Right atrium auricular region (tissue), 2 donors: ENCODE results near the gene PRRC2B. TPM values are rescaled to one million over a fixed set of nuclear protein-coding genes. Genes with fewer than 3 reads are reported as not detected.

ENCODE experiments used
- DNase-seq: peaks from one replicate; pipeline ENCODE4 v3.0.0-alpha.2; 2019; ENCODE audit warnings: low spot score
- H3K27ac ChIP-seq, 2 donors: fragments of 200-600 bp; sonication (generic); 1 replicate in 1 of 2; 2 replicates in 1 of 2; pipeline ENCODE4 v1.5.1; 2016 to 2019
- H3K27me3 ChIP-seq, 2 donors: fragments of 200-600 bp; sonication (generic); one replicate each; pipeline versions ENCODE4 v1.5.1 to v1.6.0; 2017 to 2019
- H3K36me3 ChIP-seq: fragments of 200-600 bp; sonication (generic); one replicate; pipeline ENCODE4 v1.5.1; 2016
- H3K4me1 ChIP-seq, 2 donors: fragments of 200-600 bp; sonication (generic); one replicate each; pipeline versions ENCODE4 v1.5.1 to v1.6.0; 2017 to 2019
- H3K4me3 ChIP-seq, 2 donors: fragments of 200-600 bp; sonication (generic); 1 replicate in 1 of 2; 2 replicates in 1 of 2; pipeline ENCODE4 v1.5.1; 2017 to 2019; ENCODE audit warnings: mild to moderate bottlenecking in 1 of 2, moderate library complexity in 1 of 2
- H3K9me3 ChIP-seq, 2 donors: fragments of 200-600 bp; sonication (generic); one replicate each; pipeline ENCODE4 v1.5.1; 2019
- CTCF ChIP-seq, 2 donors: fragments of 200-600 bp; sonication (generic); IDR thresholded peaks; one replicate each; pipeline ENCODE4 v1.5.1; 2019; ENCODE audit warnings: antibody characterized with exemption in 2 of 2
- total RNA-seq, 2 donors: library from RNA; depleted of rRNA; stranded (reverse); fragments of >200 nt; gene quantifications; one replicate each; pipeline ENCODE4 v1.1.0, GENCODE V29; 2016

Gene PRRC2B
- total RNA-seq, 2 donors from 2014 or later: 76.7 to 120 TPM

- Histone ChIP-seq H3K27ac (no peak overlapping the region), H3K4me3 (no peak overlapping the region), H3K4me1 (peaks cover 0 to 15% of the 10 kb centered on the region in 2 donors), H3K27me3 (no peaks in the 10 kb centered on the region), H3K9me3 (no peaks in the 10 kb centered on the region), H3K36me3 (peaks cover 87% of the 10 kb centered on the region)
- no peak for DNase-seq
- no peak for TF ChIP-seq CTCF (IDR thresholded peaks at IDR 0.05)
Measured at GRCh38 chr9:131522257-131523085, 128.6 kb downstream of the PRRC2B start.

GRCh38 chr9:131523086-131523388 is 129.2 kb downstream of the PRRC2B start:
- TF ChIP-seq CTCF (IDR thresholded peaks at IDR 0.05): no peak
- Histone ChIP-seq H3K4me3 (no peak overlapping the region), H3K27ac (no peak overlapping the region), H3K4me1 (peaks cover 0 to 9% of the 10 kb centered on the region in 2 donors), H3K27me3 (no peaks in the 10 kb centered on the region), H3K9me3 (no peaks in the 10 kb centered on the region), H3K36me3 (peaks cover 93% of the 10 kb centered on the region)
- no peak for DNase-seq

DNA sequence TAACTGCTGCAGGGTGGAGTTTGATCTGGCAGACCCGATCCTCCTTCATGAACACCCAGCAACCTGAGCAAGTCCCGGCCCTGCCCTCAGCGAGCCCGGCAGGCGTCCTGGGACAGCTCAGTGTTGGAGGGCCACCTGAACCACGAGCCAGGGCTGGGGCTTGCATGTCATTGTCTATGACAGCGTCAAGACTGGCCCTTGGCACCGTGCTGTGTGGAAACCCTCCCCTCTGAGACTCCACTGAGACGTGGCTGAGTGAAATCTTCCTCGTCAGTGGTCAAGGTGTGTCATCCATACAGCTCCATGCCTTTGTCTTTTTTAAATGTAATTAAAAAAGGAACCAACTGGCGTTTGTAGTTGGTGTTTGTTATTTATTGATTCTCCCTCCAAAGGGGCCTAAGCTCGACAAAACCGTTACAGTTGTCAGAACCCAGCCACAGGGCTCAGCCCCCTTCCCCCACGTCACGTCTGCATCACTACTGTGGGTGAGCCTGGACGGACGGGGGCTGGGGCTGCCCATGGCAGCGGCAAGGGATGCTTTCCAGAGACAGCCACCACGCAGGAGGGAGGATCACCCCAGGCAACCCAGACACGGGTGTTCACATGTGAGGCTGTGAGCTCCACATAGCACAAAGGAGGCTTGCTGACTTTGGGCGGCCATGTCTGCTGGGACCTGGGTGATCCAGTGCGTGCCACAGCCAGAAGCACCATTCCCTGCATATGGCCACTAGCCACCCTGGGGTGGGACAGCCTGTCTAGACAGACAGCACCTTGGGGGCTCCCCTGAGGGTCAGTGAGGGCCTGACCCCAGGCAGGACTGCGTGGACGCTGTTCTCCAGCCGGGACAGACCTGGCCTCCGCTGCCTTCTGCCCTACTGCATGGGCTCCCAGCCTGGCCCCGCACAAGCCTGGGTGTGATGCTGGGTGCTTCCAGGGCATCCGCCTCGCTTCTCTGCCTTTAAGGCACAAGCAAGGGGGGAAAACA is 129.9 kb downstream of the PRRC2B start:
- no peaks in the 10 kb centered on the region for H3K9me3 ChIP-seq
- DNase-seq: no peak
- no peak for TF ChIP-seq CTCF (IDR thresholded peaks at IDR 0.05)
- no peaks in the 10 kb centered on the region for H3K27me3 ChIP-seq
- no peak overlapping the region for H3K4me3 ChIP-seq
- H3K4me1 ChIP-seq: peaks cover 0 to 4% of the 10 kb centered on the region in 2 donors
- H3K27ac ChIP-seq: no peak overlapping the region
- H3K36me3 ChIP-seq: peaks cover 95% of the 10 kb centered on the region

- no peak for DNase-seq
- no peaks in the 10 kb centered on the region for H3K9me3 ChIP-seq
- H3K27me3 ChIP-seq: no peaks in the 10 kb centered on the region
- H3K4me1 ChIP-seq: peaks cover 0 to 9% of the 10 kb centered on the region in 2 donors
- no peak for TF ChIP-seq CTCF (IDR thresholded peaks at IDR 0.05)
- H3K36me3 ChIP-seq: peaks cover 95% of the 10 kb centered on the region
- no peak overlapping the region for H3K27ac ChIP-seq
- H3K4me3 ChIP-seq: no peak overlapping the region
Measured at GRCh38 chr9:131524665-131525315, 130.9 kb downstream of the PRRC2B start.

DNA sequence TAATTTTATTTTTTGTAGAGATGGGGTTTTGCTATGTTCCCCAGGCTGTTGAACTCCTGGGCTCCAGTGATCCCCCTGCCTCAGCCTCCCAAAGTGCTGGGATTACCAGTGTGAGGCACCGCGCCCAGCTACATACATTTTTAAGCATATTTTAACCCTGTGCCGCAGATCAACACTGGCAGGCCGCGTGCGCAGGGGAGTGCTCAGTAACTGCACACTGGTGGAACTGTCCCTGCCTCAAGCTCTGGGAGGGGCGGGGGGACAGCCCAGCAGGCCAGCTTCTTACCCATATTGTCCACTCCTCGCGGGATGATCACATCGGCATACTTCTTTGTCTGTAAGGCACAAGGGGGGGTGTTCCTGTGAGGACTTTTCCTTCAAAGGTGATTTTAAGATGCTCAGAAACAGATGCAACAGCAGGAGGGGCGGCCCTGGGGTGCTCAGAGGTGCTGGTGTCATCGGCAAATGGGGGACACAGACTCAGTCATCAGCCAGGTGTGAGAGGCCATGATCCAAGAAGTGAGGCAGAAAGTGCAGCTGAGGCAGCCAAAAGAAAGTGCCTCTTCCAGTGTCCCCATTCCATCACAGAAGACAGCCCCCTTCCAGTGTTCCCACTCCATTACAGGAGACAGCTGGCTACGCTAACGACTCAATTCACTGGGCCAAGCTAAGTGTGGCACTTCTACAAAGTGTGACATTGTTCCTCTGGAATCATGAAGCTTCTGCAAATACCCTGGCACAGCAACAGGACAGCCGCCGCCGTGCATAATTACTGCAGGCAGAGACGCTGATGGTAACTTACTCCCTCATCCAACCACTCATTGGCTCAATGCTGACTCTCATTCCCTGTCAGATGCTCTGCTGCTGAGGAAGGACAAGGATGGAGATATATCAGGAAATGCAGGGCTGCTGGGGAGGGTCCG is 132.0 kb downstream of the PRRC2B start:
- no peak for TF ChIP-seq CTCF (IDR thresholded peaks at IDR 0.05)
- Histone ChIP-seq H3K9me3 (no peaks in the 10 kb centered on the region), H3K27ac (peak overlapping the region; percentile 5 to 22), H3K4me3 (no peak overlapping the region), H3K36me3 (peaks cover 84% of the 10 kb centered on the region), H3K4me1 (peaks cover 0 to 17% of the 10 kb centered on the region in 2 donors), H3K27me3 (no peaks in the 10 kb centered on the region)
- DNase-seq: no peak
